Adipose tissue (tissue), 3 donors: ENCODE data around the gene CNGB1. TPM values are rescaled to one million over a fixed set of nuclear protein-coding genes. Genes with fewer than 3 reads are reported as not detected.
"Not testable (repeated sequence)": the region's sequence is repeated elsewhere in the genome, so short reads cannot be mapped to it uniquely, and the experiment has no call there.

Experiments used
- H3K27ac ChIP-seq: one replicate; pipeline ENCODE4 v1.5.1; 2013; ENCODE audit warnings: low read depth, low read length
- WGBS, 3 donors: extraction: QIAGEN DNeasy Blood & Tissue Kit; methylation state at CpG; one replicate each; pipeline ENCODE4 v1.1.7; 2013; 5-methylcytosine and 5-hydroxymethylcytosine counted together
- polyA plus RNA-seq, 3 donors: library from polyadenylated mRNA; stranded (reverse); fragments of 200-250 nt; gene quantifications; one replicate each; pipeline ENCODE4 v1.2.3, GENCODE V29; 2013
- donor health status: healthy with polysubstance abuse.
- donor health status: Bipolar disorder and iron deficiency.
- donor health status: healthy.

CNGB1 gene
- polyA plus RNA-seq, 3 donors, result under 0.01 to 0.28 TPM; not detected in 1

DNA sequence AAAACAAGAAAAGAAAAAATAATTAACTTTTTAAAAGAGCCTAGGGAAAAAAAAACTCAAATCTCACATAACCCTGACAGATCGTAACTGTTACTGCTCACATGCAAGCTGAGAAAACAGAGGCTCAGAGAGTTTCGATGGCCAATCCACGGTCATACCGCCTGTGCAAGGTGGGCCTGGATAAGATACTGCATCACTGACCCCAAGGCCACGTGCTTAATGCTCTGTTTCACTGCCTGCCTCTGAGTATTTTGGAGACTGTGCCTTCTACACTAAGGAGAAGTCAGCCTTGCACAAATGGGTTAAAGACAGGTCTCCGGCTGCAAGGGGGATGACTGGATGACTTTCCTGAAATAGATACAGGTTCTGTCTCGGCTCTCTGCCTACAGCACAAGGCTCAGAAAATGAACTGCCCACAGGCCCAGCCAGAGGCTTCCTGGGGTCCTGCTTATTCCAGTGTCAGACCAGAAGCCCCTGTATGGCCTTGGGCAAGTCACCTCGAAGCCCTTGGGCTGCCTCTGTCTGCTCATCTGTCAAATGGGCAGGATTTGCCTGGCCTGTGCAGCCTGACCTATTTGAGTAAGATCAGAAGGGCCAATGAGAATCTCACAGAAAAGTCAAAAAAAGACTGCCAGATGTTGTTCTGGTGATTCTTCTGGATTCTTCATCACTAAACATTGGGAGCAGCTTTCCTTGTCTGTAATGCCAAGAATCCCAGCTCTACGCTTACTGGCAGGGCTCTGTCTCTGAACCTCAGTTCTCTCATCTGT lies 25.8 kb downstream of the CNGB1 start:
- no peak overlapping the region for H3K27ac ChIP-seq
- 88 to 89% (median 88%) methylated on average over 9 of the region's 9 CpGs for WGBS, 3 donors

DNA sequence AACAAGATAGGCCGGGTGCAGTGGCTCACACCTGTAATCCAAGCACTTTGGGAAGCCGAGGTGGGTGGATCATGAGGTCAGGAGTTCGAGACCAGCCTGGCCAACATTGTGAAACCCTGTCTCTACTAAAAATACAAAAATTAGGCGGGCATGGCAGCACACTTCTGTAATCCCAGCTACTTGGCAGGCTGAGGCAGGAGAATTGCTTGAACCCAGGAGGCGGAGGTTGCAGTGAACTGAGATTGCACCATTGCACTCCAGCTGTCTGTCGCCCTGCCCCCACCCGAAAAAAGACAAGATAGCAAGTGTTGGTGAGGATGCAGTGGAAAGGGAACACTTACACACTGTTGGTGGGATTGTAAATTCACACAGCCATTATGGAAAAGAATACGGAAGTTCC lies 27.5 kb downstream of the CNGB1 start:
- not testable (repeated sequence) for H3K27ac ChIP-seq
- 69 to 78% (median 71%) methylated on average over 8 of the region's 8 CpGs for WGBS, 3 donors

DNA sequence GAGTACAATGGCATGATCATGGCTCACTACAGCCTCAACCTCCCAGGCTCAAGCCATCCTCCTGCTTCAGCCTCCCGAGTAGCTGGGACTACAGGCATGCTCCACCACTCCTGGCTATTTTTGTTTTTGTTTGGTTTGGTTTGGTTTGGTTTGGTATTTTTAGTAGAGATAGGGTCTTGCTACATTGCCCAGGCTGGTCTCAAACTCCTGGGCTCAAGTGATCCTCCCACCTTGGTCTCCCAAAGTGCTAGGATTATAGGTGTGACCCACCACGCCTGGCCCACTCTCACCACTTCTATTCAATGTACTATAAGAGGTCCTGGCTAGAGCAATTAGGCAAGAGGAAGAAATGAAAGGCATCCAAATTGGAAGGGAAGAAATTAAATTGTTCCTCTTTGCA lies 29.0 kb downstream of the CNGB1 start:
- not testable (repeated sequence) for H3K27ac ChIP-seq
- 73 to 89% (median 74%) methylated on average over 2 of the region's 2 CpGs for WGBS, 3 donors

DNA sequence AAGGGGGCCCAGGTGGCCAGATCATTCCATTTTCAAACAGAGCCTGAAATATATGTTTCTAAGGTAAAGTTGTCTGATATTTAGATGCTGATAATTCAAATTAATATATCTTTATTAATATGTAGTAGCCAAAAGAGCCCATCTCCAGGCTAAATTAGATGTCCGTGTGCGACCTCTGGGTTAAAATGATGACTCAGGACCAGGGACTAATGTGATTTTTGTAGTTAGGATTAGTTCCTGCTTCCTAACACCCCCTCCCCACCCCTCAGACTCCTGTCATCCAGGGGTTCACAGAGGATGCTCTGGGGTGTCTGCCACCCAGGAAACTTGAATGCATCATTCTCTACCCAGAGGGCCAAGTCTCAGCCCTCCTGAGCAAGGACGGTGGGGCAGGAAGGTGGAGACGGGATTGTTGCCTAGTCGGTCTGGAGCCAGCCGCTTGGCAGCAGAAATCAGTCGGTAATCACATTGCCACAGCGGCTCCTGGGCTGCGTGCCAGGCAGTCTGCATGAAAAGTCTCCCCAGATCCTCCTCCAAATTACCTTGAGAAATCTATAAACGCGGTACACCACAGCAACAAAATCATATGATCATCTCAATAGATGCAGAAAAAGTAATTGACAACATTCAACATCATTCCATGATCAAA lies 29.8 kb downstream of the CNGB1 start:
- H3K27ac ChIP-seq, result no peak overlapping the region
- WGBS, 3 donors, result 18 to 32% (median 29%) methylated on average over 11 of the region's 11 CpGs

DNA sequence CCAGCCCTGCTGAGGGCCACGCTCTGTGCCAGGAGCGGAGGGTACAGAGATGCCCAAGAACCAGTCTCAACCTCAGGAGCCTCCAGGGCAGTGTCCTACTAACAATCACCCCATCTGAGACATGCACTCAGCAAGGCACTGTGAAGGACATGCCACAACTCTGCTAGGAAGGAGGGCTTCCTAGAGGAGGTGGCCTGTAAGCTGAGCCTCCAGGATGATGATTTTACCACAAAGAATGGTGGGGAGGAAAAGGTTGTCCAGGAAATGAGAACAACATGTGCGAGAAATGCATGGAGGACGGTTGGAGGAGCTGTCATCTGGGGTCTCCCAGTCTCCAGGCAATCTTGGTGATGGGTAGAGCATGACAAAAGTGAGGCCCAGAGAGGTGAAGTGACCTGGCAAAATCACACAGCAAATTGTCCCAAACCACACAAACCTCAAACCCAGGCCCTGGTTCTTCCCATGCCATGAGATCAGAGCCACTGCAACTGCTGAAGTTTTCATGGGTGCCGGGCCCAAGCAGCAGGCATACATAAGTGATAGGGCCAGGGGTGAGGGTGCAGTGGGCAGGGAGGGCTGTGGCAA lies 30.5 kb downstream of the CNGB1 start:
- no peak overlapping the region for H3K27ac ChIP-seq
- 82 to 96% (median 84%) methylated on average over 5 of the region's 5 CpGs for WGBS, 3 donors

DNA sequence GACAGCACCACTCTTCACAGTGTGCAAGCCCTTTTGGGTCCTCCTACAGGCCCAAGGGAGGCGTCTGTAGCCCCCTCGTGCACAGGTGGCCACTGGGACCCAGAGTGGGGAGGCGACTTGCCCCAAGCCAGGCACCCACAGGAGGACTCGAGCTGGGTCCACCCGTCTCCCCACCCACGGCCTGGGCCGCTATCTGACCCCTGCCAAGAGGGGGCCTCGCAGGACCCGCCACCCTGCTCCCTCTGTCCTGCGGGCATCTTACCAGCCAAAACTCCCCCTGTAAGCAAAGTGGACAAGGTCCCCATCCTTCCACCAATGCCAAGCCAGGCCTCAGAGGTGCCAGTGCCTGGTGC lies 31.1 kb downstream of the CNGB1 start:
- no peak overlapping the region for H3K27ac ChIP-seq
- 90 to 94% (median 93%) methylated on average over 10 of the region's 10 CpGs for WGBS, 3 donors

DNA sequence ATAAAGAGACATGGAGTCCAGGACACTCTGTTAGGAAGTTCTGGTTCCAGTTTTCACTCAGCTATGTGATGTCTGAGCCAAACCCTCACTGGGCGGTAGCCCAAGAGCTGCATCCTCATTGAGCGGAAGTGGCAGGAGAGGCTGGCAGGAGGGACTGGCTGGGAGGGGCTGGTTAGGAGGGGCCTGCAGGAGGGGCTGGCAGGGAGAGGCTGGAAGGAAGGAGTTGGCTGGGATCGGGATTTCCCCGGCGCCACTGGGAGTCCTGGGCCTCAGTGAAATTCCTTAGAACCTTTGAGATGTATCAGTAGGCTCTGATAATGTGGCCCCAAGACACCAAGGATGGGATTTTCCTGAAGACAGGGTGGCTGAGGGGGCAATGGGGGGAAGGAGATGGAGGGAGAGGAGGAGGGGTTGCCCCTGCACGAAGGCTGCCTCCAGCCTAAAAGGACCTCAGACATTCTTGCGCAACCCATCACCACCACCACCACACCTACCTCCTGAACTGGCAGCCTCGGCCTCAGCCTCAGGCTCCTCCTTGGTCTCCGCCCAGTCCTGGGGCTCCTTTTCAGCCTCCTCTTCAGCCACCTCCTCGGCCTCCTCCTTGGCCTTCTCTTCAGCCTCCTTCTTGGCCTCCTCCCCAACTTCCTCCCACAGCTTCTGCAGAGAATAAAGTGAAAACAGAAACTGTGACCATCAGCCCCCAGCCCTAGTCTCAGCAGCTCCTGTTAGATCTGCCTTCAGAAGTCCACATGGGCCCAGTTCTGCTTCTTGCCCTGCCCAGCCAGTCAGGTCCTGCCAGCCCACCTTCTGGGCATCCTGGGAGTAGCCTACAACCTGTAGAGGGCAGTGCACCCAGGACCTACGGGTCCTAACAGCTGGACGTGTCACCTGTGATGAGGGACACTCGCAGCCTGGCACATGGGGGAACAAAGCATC lies 31.7 kb downstream of the CNGB1 start:
- WGBS, 3 donors, result 45 to 58% (median 51%) methylated on average over 13 of the region's 13 CpGs
- no peak overlapping the region for H3K27ac ChIP-seq

DNA sequence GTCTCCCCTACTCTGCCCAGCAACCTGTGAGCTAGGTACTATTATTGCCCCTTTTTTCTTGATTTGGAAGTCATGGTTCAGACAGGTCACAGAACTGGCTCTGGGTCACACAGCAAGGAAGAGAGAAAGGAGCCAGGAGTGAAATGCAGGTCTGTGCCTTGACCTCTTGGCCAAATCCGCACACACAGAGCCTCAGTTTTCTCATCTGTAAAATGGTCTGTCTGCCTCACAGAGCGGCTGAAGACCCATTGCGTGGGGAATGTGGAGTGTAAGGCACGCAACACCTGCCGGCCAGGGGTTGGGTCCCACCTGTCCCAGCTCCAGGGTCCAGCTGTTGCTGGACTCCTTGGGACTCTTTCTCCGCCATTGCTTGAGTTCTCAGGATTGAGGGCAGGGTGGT lies 32.4 kb downstream of the CNGB1 start:
- 93 to 97% (median 95%) methylated on average over 6 of the region's 6 CpGs for WGBS, 3 donors
- H3K27ac ChIP-seq, result no peak overlapping the region

DNA sequence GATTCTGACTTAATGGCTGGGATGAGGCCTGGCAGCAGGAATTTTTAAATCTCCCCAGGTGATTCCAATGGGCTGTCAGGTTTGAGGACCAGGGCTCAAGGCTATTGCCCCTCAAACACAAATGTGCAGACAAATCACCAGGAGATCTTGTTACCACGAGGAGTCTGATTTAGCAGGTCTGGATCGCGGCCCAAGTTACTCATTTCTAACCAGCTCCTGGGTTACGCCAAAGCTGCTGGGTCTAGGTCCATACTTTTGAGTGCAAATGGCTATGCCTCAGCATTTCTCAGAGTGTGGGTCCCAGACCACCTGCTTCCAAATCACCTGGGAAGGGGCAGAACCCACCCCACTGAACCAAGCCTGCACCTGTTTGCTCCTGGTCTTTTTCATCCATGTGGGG lies 33.1 kb downstream of the CNGB1 start:
- H3K27ac ChIP-seq, result no peak overlapping the region
- WGBS, 3 donors, result 81 to 95% (median 90%) methylated on average over 4 of the region's 4 CpGs

DNA sequence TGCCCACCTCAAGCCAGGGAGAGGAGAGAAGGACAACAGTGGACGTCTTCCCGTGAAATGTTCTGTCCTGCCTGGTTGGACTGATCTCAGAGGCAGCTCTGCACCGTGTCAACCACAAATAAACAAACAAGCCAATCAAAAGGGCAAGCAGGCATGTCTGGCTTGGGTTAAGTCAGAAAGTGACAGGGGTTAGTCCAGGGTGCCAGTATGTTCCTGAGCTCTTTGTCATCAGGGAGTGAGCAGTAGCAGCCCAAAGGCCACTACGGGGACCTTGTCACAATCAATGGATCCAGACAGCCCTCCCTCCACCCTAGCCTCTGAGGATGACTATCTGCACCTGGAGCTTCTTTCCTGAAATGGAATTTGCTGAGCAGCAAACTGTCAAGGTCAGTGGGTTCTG lies 35.0 kb downstream of the CNGB1 start:
- 68 to 82% (median 74%) methylated on average over 4 of the region's 4 CpGs for WGBS, 3 donors
- H3K27ac ChIP-seq, result no peak overlapping the region

DNA sequence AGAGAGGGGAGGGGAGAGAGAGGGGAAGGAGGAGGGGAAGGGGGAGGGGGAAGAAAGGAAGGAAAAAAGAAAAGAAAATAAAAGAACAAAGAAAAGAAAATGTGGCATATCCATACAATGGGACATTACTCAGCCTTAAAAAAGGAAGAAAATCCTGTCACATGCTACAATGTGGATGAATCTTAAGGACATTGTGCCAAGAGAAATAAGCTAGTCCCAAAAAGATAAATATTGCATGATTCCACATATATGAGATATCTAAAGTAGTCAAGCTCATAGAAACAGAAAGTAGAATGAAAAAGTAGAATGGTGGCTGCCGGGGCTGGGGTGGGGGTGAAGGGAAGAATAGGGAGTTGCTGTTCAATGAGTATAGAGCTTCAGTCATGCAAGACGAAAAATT lies 40.4 kb downstream of the CNGB1 start:
- no peak overlapping the region for H3K27ac ChIP-seq
- 83 to 90% (median 87%) methylated on average over 2 of the region's 2 CpGs for WGBS, 3 donors

DNA sequence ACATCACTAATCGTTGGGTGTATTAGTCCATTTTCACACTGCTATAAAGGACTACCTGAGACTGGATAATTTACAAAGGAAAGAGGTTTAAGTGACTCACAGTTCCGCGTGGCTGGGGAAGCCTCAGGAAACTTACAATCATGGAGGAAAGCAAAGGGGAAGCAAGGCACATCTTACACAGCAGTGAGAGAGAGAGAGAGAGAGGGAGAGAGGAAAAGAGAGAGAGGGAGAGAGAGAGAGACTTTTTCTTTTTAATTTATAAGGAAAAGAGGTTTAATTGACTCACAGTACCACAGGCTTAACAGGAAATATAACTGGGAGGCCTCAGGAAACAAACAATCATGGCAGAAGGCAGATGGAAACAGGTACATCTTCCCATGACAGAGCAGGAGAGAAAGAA lies 41.7 kb downstream of the CNGB1 start:
- WGBS, 3 donors, result 66 to 81% (median 74%) methylated on average over 3 of the region's 3 CpGs
- no peak overlapping the region for H3K27ac ChIP-seq

DNA sequence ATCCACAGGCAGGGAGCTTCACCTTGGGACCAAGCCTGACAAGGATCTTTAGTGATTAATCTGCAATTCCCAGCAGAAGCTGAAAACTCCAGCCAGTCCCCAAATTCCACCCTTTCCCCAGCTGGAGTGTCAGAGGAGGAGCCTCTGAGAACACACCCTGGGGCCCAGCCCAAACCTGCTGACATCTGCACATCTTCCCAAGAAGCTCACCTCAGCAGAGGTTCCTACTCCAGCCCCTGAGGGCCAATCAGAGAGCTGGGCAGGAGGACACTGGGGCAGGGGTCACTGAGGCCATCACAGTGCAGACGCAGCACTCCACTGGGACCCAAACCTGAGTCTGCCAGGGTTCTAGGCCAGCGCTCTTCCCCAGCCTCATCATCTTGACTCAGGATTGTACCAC lies 44.9 kb downstream of the CNGB1 start:
- 84 to 95% (median 86%) methylated on average over 2 of the region's 2 CpGs for WGBS, 3 donors
- no peak overlapping the region for H3K27ac ChIP-seq

DNA sequence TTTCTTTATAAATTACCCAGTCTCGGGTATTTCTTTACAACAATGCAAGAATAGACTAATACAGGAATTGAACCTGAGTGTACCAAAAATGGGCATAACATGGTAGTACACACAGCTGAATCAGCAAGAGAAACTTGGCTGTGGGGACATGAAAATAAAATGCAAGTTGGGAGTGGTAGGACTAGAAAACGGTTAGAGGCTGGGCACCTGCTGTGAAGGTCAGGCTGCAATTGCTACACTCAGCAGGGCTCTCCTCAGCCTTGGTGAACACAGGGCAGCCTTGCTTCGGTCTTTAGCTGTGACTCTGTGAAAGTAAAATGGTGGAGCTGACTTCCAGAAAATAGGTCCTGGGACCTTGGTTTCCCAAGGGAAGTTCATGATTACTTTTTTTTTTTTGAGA lies 45.6 kb downstream of the CNGB1 start:
- WGBS, 3 donors, result 60 to 81% (median 78%) methylated on average over 3 of the region's 3 CpGs
- no peak overlapping the region for H3K27ac ChIP-seq

DNA sequence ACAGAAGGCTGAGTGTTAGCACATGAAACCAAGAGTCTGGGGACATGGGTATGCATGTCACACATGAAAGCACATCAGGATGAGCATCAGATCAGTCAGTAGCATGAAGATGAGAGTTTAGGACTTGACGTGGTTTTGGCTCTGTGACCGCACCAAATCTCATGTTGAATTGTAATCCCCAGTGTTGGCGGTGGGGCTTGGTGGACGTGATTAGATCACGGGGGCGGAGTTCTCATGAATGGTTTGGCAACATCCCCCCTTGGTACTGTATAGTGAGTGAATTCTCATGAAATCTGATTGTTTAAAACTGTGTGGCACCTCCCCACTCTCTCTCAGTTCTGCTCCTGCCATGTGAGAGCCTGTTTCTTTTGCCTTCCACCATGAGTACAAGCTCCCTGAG lies 46.4 kb downstream of the CNGB1 start:
- no peak overlapping the region for H3K27ac ChIP-seq

DNA sequence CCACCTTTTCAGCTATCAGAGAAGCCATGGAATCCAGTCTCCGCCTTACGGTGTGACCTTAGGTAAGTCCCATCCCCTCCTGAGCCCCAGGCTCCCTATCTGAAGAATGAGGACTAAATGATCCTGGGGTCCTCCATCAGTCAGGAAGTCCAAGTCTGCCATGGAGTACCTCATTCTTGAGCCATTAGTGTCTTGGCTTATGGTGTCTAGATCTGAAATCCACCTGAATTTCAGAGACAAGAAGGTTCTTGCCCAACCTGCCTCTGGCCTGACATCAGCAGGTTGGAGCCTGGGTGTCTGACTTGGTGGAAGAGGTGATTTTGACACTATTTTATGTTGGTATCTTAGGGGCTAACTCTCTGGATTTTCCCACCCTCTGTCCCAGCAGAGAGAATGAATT lies 47.1 kb downstream of the CNGB1 start:
- WGBS, 3 donors, result 98 to 100% (median 98%) methylated on average over 2 of the region's 2 CpGs
- H3K27ac ChIP-seq, result no peak overlapping the region

More for the DNA sequence above, 46.4 kb downstream of the CNGB1 start:
- WGBS, 3 donors, result 85 to 91% (median 89%) methylated on average over 6 of the region's 6 CpGs

DNA sequence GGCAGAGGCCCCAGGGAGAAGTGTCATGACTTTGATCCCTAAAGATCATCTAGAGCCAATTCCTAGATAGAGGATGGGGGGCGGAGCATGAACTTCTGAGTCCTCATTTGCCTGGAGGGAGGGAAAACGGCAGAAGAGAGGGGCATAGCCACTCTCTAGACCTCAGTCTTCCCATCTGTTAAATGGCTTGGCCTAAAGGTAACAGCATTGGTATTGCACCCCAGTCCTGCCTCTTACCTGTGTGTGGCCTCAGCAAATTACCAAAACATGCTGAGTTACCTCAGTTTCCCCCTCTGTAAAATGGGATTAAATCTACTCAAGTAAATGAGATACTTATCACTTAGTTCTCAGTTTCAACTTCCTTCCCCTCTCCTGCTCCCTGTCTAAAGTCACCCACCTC lies 47.5 kb downstream of the CNGB1 start:
- WGBS, 3 donors, result 70 to 93% (median 90%) methylated on average over 2 of the region's 2 CpGs
- no peak overlapping the region for H3K27ac ChIP-seq

DNA sequence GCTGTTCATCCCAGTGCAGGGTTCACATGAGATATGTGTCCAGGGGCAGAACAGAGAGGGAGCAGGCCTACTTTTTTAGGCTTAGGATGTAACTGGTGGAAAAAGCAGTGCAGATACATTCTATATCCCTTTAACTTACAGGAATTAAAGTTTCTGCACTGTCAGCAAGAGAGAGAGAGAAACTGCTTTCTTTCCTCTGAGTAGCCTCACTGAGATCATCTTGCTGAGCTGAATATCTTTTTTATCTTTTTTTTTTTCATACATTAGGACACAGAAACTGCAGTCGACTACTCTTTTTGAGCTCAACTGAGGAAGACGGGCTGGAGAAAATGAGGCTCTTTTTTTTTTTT lies 50.1 kb downstream of the CNGB1 start:
- H3K27ac ChIP-seq, result no peak overlapping the region
- 54 to 67% (median 59%) methylated on average over 2 of the region's 2 CpGs for WGBS, 3 donors
